GM12878 (cell line): ENCODE measurements around the gene COL9A3. TPM values are rescaled to one million over a fixed set of nuclear protein-coding genes. Genes with fewer than 3 reads are reported as not detected.

Experiments used
- ATAC-seq: fragments of 200-7000 bp; cut with Tn5 transposase; 3 replicates; pipeline ENCODE4 v1.9.1; 2020; ENCODE audit warnings: mild to moderate bottlenecking, moderate library complexity
- BruUV-seq: library from RNA; stranded (reverse); fragments of 400-500 nt; replicated peaks from 2 replicates; lab custom pipeline; 2021; lab: Mats Ljungman, UMichigan
- CTCF ChIA-PET: fragments of 300-600 bp; sonication (Branson Sonifier 250); formaldehyde crosslinking; extraction: SDS; loops from one replicate; lab custom pipeline; 2021; ENCODE audit warnings: inconsistent platforms; lab: Yijun Ruan, JAX
- POLR2A ChIA-PET: fragments of 350-600 bp; formaldehyde crosslinking; extraction: SDS; loops from one replicate; lab custom pipeline; 2021; ENCODE audit warnings: inconsistent platforms; lab: Charles Lee
- RAD21 ChIA-PET: fragments of 300-600 bp; sonication (Branson Sonifier 250); formaldehyde crosslinking; loops from one replicate; lab custom pipeline; 2023; ENCODE audit warnings: antibody characterized with exemption; ENCODE audit not compliant: unreplicated experiment; lab: Charles Lee
- SMC1A ChIA-PET: fragments of 300-600 bp; sonication (Branson Sonifier 250); formaldehyde crosslinking; loops from one replicate; lab custom pipeline; 2023; ENCODE audit not compliant: unreplicated experiment, uncharacterized antibody; lab: Charles Lee
- DNase-seq: peaks from one replicate; pipeline ENCODE4 v3.0.0-alpha.2; 2011; ENCODE audit warnings: low read depth, low spot score
- FAIRE-seq: peaks from 3 replicates; lab custom pipeline; 2011; peaks lifted over from hg19 to GRCh38; lab: Jason Lieb, UNC
- H2AFZ ChIP-seq: 2 replicates; pipeline ENCODE4 v1.6.0; 2011; ENCODE audit warnings: low read depth, low read length, control low read depth; ENCODE audit not compliant: control insufficient read depth
- H3K27ac ChIP-seq: 2 replicates; pipeline ENCODE4 v1.5.1; 2011; ENCODE audit warnings: control low read depth; ENCODE audit not compliant: control insufficient read depth, insufficient read depth
- H3K27me3 ChIP-seq, 2 experiments: replicated peaks in 1 of 2; 2 replicates each; pipeline versions ENCODE4 v1.6.0 to v1.6.1; 2011; ENCODE audit warnings: low read length in 1 of 2; ENCODE audit not compliant: control insufficient read depth in 2 of 2, insufficient read depth in 2 of 2
- H3K36me3 ChIP-seq, 2 experiments: 2 replicates each; pipeline ENCODE4 v1.5.1; 2011; ENCODE audit warnings: low read length in 1 of 2; ENCODE audit not compliant: control insufficient read depth in 2 of 2, insufficient read depth in 2 of 2
- H3K4me1 ChIP-seq: 2 replicates; pipeline ENCODE4 v1.6.1; 2011; ENCODE audit warnings: mild to moderate bottlenecking, low read length, moderate library complexity, mixed read lengths; ENCODE audit not compliant: control insufficient read depth, insufficient read depth
- H3K4me2 ChIP-seq: 2 replicates; pipeline ENCODE4 v1.6.0; 2011; ENCODE audit warnings: control low read depth; ENCODE audit not compliant: control insufficient read depth, insufficient read depth
- H3K4me3 ChIP-seq: fragments of 200-600 bp; sonication (generic); 2 replicates; pipeline ENCODE4 v1.5.1; 2016
- H3K79me2 ChIP-seq: 2 replicates; pipeline ENCODE4 v1.6.0; 2011; ENCODE audit warnings: low read length; ENCODE audit not compliant: control insufficient read depth, insufficient read depth
- H3K9ac ChIP-seq: 2 replicates; pipeline ENCODE4 v1.8.0; 2011; ENCODE audit warnings: low read length, control low read depth, mixed read lengths; ENCODE audit not compliant: control insufficient read depth, insufficient read depth
- H3K9me3 ChIP-seq: replicated peaks from 3 replicates; pipeline ENCODE4 v1.5.1; 2011; ENCODE audit warnings: mild to moderate bottlenecking, low read length; ENCODE audit not compliant: control insufficient read depth, insufficient read depth
- H4K20me1 ChIP-seq: 2 replicates; pipeline ENCODE4 v1.6.0; 2011; ENCODE audit not compliant: control insufficient read depth, insufficient read depth
- DPF2 ChIP-seq: fragments of 450-650 bp; IDR thresholded peaks from 2 replicates; pipeline ENCODE4 v1.6.1; 2017; ENCODE audit warnings: mild to moderate bottlenecking
- EED ChIP-seq: sonication (generic); IDR thresholded peaks from 2 replicates; pipeline ENCODE4 v1.6.1; 2016; ENCODE audit warnings: antibody characterized with exemption, low read depth
- MYB ChIP-seq: fragments of 150-350 bp; IDR thresholded peaks from 2 replicates; pipeline ENCODE4 v1.6.1; 2014; ENCODE audit warnings: mild to moderate bottlenecking, low read depth, low read length, borderline replicate concordance
- SMC3 ChIP-seq: IDR thresholded peaks from 2 replicates; pipeline ENCODE4 v1.6.1; 2011; ENCODE audit warnings: low read length, improper control_type of control experiment, borderline replicate concordance
- STAT1 ChIP-seq: fragments of 450-650 bp; conservative IDR thresholded peaks from 2 replicates; pipeline ENCODE4 v1.6.1; 2014; ENCODE audit warnings: antibody characterized with exemption, mild to moderate bottlenecking
- TCF7 ChIP-seq: IDR thresholded peaks from 2 replicates; pipeline ENCODE4 v1.6.1; 2014; ENCODE audit warnings: antibody characterized with exemption, borderline replicate concordance
- YY1 ChIP-seq: IDR thresholded peaks from 2 replicates; pipeline ENCODE4 v1.6.1; 2011; ENCODE audit warnings: low read depth, mild to moderate bottlenecking, low read length
- ZNF207 ChIP-seq: fragments of 450-650 bp; IDR thresholded peaks from 2 replicates; pipeline ENCODE4 v1.6.1; 2014; ENCODE audit warnings: antibody characterized with exemption, mild to moderate bottlenecking, borderline replicate concordance
- ZZZ3 ChIP-seq: IDR thresholded peaks from 2 replicates; pipeline ENCODE4 v1.6.1; 2011; ENCODE audit warnings: low read depth; ENCODE audit not compliant: control insufficient read depth, insufficient read length
- WGBS: methylation state at CpG from one replicate; pipeline ENCODE4 v1.1.6; 2016; ENCODE audit warnings: low lambda C conversion rate; ENCODE audit not compliant: insufficient replicate concordance, insufficient coverage; ENCODE audit errors: missing lambda C conversion rate; 5-methylcytosine and 5-hydroxymethylcytosine counted together
- in situ Hi-C: fragments of 300-500 bp; cut with MboI; formaldehyde crosslinking; loops from 9 replicates; pipeline ENCODE4 v1.14.3; 2018; ENCODE audit warnings: mixed read lengths
- intact Hi-C: fragments of 100-400 bp; cut with micrococcal nuclease; formaldehyde crosslinking; loops from one replicate; pipeline ENCODE4 v1.14.2; 2022; ENCODE audit not compliant: unreplicated experiment
- polyA plus RNA-seq, 11 experiments: library from polyadenylated mRNA; depleted of rRNA in 4 of 11; unstranded in 6 of 11; stranded (reverse) in 5 of 11; fragments of >200 nt; fragmentation: Nextera tagmentation in 4 of 11; fragmentation: Illumina TruSeq in 1 of 11; extraction: Ambion mirVana in 4 of 11; extraction: Trizol in 1 of 11; gene quantifications; 1 replicate in 1 of 11; 2 replicates in 10 of 11; pipeline versions ENCODE4 v1.2.1 to v1.2.3, GENCODE V29; 2011 to 2016; ENCODE audit warnings: inconsistent platforms in 2 of 11, missing spikeins in 2 of 11, low read depth in 1 of 11
- total RNA-seq, 4 experiments: library from RNA; depleted of rRNA in 3 of 4; stranded (reverse); fragments of >200 nt in 3 of 4; fragmentation: Illumina TruSeq in 1 of 4; extraction: Trizol in 1 of 4; gene quantifications; 2 replicates each; pipeline versions ENCODE4 v1.2.1 to v1.2.3, GENCODE V29; 2013 to 2021
- TF ChIP-seq, protein P1 (sequence below): fragments of 450-650 bp; IDR thresholded peaks from 2 replicates; pipeline ENCODE4 v1.6.1; 2017; ENCODE audit warnings: mild to moderate bottlenecking, moderate library complexity
- TF ChIP-seq, protein P2 (sequence below), 3 experiments: IDR thresholded peaks in 2 of 3; conservative IDR thresholded peaks in 1 of 3; 2 replicates each; pipeline ENCODE4 v1.5.1; 2011; ENCODE audit warnings: low read depth in 3 of 3, low read length in 3 of 3, mild to moderate bottlenecking in 3 of 3, control low read depth in 2 of 3, moderate library complexity in 2 of 3, inconsistent platforms in 1 of 3, mixed read lengths in 1 of 3; ENCODE audit not compliant: control insufficient read depth in 2 of 3, insufficient read depth in 1 of 3; ENCODE audit errors: extremely low read depth in 1 of 3
- TF ChIP-seq, protein P3 (sequence below): fragments of 450-650 bp; IDR thresholded peaks from 2 replicates; pipeline ENCODE4 v1.6.1; 2017; ENCODE audit warnings: mild to moderate bottlenecking, low read depth, inconsistent platforms; ENCODE audit not compliant: poor library complexity, severe bottlenecking

COL9A3 gene
- total and polyA plus RNA-seq, 10 of the 15 experiments (the other 5 are each of a cell fraction or from before 2014, with no cell fraction given): 0.09 to 1.7 (median 0.63) TPM; not detected in 1

DNA sequence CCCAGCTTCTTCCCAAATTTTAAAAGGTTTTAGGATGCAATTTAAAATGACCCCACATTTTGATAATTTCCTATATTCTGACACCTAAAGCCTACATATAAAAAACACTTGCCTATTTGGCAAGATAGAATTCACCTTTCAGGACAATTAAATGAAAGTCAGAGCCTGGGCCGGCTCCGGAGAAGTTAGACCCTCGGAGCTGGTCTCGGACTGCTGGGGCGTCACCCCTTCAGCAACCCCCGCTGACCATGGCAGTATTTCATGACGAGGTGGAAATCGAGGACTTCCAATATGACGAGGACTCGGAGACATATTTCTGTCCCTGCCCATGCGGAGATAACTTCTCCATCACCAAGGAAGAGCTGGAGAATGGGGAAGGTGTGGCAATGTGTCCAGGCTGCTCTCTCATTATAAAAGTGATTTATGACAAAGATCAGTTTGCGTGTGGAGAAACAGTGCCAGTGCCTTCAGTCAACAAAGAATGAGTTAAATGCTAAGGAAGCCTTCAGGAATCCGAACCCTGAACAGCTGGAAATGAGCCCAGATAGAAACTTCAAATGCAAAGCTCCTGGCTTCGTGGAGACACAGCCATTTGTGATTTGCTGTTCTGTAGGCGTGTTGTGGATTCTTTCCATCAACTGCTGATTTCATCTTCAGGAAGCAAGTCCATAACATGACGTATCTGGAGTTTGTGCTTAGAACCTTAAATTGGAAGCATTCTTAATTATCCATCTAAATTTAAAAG is 28.7 kb downstream of the COL9A3 start (continued):
- TF ChIP-seq, protein P1, sequence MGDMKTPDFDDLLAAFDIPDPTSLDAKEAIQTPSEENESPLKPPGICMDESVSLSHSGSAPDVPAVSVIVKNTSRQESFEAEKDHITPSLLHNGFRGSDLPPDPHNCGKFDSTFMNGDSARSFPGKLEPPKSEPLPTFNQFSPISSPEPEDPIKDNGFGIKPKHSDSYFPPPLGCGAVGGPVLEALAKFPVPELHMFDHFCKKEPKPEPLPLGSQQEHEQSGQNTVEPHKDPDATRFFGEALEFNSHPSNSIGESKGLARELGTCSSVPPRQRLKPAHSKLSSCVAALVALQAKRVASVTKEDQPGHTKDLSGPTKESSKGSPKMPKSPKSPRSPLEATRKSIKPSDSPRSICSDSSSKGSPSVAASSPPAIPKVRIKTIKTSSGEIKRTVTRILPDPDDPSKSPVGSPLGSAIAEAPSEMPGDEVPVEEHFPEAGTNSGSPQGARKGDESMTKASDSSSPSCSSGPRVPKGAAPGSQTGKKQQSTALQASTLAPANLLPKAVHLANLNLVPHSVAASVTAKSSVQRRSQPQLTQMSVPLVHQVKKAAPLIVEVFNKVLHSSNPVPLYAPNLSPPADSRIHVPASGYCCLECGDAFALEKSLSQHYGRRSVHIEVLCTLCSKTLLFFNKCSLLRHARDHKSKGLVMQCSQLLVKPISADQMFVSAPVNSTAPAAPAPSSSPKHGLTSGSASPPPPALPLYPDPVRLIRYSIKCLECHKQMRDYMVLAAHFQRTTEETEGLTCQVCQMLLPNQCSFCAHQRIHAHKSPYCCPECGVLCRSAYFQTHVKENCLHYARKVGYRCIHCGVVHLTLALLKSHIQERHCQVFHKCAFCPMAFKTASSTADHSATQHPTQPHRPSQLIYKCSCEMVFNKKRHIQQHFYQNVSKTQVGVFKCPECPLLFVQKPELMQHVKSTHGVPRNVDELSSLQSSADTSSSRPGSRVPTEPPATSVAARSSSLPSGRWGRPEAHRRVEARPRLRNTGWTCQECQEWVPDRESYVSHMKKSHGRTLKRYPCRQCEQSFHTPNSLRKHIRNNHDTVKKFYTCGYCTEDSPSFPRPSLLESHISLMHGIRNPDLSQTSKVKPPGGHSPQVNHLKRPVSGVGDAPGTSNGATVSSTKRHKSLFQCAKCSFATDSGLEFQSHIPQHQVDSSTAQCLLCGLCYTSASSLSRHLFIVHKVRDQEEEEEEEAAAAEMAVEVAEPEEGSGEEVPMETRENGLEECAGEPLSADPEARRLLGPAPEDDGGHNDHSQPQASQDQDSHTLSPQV: no peak
- no peak for TF ChIP-seq EED

DNA sequence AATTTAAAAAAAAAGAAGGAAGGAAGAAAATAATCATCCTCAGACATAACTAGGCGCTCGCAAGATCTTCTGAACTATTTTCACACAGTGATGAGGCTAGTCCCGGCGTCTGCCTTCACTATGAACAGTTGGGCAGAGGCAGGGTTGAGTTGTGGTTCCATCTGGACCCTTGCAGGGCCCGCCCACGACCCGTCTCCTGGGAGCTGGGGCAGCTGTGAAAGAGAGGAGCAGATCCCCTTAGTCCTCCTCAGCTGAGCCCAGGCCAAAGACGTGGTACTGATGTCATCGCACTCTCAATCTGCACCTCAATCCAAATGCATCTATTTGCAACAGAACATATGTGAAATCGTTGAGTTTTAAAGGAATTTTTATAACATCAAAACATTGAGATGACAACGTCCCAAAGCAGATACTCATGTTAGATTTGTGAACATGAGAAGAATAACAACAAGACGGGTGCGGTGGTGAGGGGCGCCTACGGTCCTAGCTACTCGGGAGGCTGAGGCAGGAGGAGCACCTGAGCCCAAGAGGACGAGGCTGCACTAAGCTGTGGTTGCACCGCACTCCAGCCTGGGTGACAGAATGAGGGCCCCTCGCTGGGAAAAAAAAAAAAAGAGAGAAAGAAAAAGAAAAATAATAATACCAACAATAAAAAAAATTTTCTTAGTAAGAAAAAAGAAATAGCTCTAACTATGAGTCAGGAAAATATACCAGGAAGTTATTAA is 29.5 kb downstream of the COL9A3 start:
- intact Hi-C loops: no loop called here
- RAD21 ChIA-PET: no interaction called here
- Histone ChIP-seq H3K4me3 (no peak overlapping the region), H3K9me3 (no peaks in the 10 kb centered on the region), H3K4me1 (no peaks in the 10 kb centered on the region), H3K27ac (no peak overlapping the region), H3K9ac (no peak overlapping the region), H2AFZ (no peak overlapping the region), H3K4me2 (no peak overlapping the region), H3K36me3 (peaks cover 0 to 3% of the 10 kb centered on the region in 2 experiments; a peak in 1 of 4 replicates), H3K79me2 (no peaks in the 10 kb centered on the region), H3K27me3 (no peaks in the 10 kb centered on the region; a peak in 1 of 4 replicates), H4K20me1 (no peaks in the 10 kb centered on the region; the same call in 1 of the 2 replicates)
- SMC1A ChIA-PET: no interaction called here
- CTCF ChIA-PET: interaction anchor here (0.7 to 1.2 kb wide), 2 partner anchors 133 to 230 kb away, joined by 3 read pairs; no protein-coding TSS in a partner anchor
- 89% methylated on average over 18 of the region's 19 CpGs for whole genome bisulfite sequencing
- in situ Hi-C loops: no loop called here
- no peak for FAIRE-seq
- POLR2A ChIA-PET: interaction anchor here (0.6 kb wide), 1 partner anchor 45 kb away, joined by 4 read pairs; no protein-coding TSS in a partner anchor
- no peak for ATAC-seq
- no peak for DNase-seq
- no TSS peak for BruUV-seq
- TF ChIP-seq TCF7: no peak
- TF ChIP-seq YY1: no peak
- no peak for TF ChIP-seq STAT1
- no peak for TF ChIP-seq ZNF207
- no peak for TF ChIP-seq SMC3
- TF ChIP-seq ZZZ3: no peak
- TF ChIP-seq, protein P2, sequence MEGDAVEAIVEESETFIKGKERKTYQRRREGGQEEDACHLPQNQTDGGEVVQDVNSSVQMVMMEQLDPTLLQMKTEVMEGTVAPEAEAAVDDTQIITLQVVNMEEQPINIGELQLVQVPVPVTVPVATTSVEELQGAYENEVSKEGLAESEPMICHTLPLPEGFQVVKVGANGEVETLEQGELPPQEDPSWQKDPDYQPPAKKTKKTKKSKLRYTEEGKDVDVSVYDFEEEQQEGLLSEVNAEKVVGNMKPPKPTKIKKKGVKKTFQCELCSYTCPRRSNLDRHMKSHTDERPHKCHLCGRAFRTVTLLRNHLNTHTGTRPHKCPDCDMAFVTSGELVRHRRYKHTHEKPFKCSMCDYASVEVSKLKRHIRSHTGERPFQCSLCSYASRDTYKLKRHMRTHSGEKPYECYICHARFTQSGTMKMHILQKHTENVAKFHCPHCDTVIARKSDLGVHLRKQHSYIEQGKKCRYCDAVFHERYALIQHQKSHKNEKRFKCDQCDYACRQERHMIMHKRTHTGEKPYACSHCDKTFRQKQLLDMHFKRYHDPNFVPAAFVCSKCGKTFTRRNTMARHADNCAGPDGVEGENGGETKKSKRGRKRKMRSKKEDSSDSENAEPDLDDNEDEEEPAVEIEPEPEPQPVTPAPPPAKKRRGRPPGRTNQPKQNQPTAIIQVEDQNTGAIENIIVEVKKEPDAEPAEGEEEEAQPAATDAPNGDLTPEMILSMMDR (IDR thresholded peaks at IDR 0.05 in 2 of 3, conservative IDR thresholded peaks at IDR 0.05 in 1 of 3; ENCODE audit: control insufficient read depth in 2 of 3, extremely low read depth in 1 of 3, insufficient read depth in 1 of 3, low read depth in 3 of 3, low read length in 3 of 3): no peak
- no peak for TF ChIP-seq DPF2
- no peak for TF ChIP-seq MYB
- TF ChIP-seq, protein P3, sequence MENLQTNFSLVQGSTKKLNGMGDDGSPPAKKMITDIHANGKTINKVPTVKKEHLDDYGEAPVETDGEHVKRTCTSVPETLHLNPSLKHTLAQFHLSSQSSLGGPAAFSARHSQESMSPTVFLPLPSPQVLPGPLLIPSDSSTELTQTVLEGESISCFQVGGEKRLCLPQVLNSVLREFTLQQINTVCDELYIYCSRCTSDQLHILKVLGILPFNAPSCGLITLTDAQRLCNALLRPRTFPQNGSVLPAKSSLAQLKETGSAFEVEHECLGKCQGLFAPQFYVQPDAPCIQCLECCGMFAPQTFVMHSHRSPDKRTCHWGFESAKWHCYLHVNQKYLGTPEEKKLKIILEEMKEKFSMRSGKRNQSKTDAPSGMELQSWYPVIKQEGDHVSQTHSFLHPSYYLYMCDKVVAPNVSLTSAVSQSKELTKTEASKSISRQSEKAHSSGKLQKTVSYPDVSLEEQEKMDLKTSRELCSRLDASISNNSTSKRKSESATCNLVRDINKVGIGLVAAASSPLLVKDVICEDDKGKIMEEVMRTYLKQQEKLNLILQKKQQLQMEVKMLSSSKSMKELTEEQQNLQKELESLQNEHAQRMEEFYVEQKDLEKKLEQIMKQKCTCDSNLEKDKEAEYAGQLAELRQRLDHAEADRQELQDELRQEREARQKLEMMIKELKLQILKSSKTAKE: no peak
